HCT116 (cell line): ENCODE measurements around the gene MSH3.

Experiments
- ATF3 ChIP-seq: IDR thresholded peaks from 2 replicates; pipeline ENCODE4 v1.6.1; 2012
- CEBPB ChIP-seq: IDR thresholded peaks from 2 replicates; pipeline ENCODE4 v1.6.1; 2012; ENCODE audit warnings: low read depth
- CTCF ChIP-seq, 3 experiments: fragments of 200-600 bp in 1 of 3; sonication (generic) in 1 of 3; IDR thresholded peaks in 2 of 3; conservative IDR thresholded peaks in 1 of 3; 2 replicates each; pipeline ENCODE4 v1.5.1; 2012 to 2017; ENCODE audit warnings: low read depth in 2 of 3, low read length in 2 of 3, antibody characterized with exemption in 1 of 3, borderline replicate concordance in 1 of 3, control low read depth in 1 of 3, mild to moderate bottlenecking in 1 of 3, mixed read lengths in 1 of 3, mixed run types in 1 of 3, moderate library complexity in 1 of 3; ENCODE audit not compliant: insufficient read depth in 1 of 3
- EGR1 ChIP-seq: IDR thresholded peaks from 2 replicates; pipeline ENCODE4 v1.6.1; 2012; ENCODE audit warnings: low read depth
- EZH2 ChIP-seq: fragments of 200-600 bp; sonication (generic); IDR thresholded peaks from 2 replicates; pipeline ENCODE4 v1.6.1; 2017; ENCODE audit warnings: antibody characterized with exemption, mixed run types
- POLR2A ChIP-seq: IDR thresholded peaks from 2 replicates; pipeline ENCODE4 v1.7.0; 2011; ENCODE audit warnings: borderline replicate concordance; ENCODE audit not compliant: insufficient read depth, insufficient read length; ENCODE audit errors: extremely low read depth
- POLR2AphosphoS5 ChIP-seq: IDR thresholded peaks from 2 replicates; pipeline ENCODE4 v1.6.1; 2011; ENCODE audit warnings: mild to moderate bottlenecking, low read depth, low read length, moderate library complexity
- REST ChIP-seq: IDR thresholded peaks from 2 replicates; pipeline ENCODE4 v1.6.1; 2012; ENCODE audit warnings: low read depth
- SIN3A ChIP-seq: IDR thresholded peaks from 2 replicates; pipeline ENCODE4 v1.6.1; 2012; ENCODE audit warnings: low read depth
- ZFX ChIP-seq: fragments of 450-650 bp; IDR thresholded peaks from 2 replicates; pipeline ENCODE4 v1.6.1; 2017
- ZNF274 ChIP-seq: fragments of 200-500 bp; sonication (Bioruptor generic); IDR thresholded peaks from 2 replicates; pipeline ENCODE4 v1.6.1; 2014; ENCODE audit warnings: mild to moderate bottlenecking, low read depth, low read length, inconsistent platforms

GRCh38 chr5:80656425-80656824 is 2.0 kb downstream of the MSH3 start:
- TF ChIP-seq ZFX (no peak), CTCF (IDR thresholded peaks at IDR 0.05 in 2 of 3, conservative IDR thresholded peaks at IDR 0.05 in 1 of 3; ENCODE audit: borderline replicate concordance in 1 of 3, insufficient read depth in 1 of 3, low read depth in 2 of 3, low read length in 2 of 3) (peak in 2 of 3 experiments; percentile 25 to 33; a peak in 2 of 6 replicates), CEBPB (no peak), POLR2AphosphoS5 (no peak), POLR2A (no peak), EZH2 (no peak), SIN3A (no peak), REST (no peak), ZNF274 (no peak), ATF3 (no peak), EGR1 (no peak)
